ENCODE measurements around the gene PIGN. TPM values are rescaled to one million over a fixed set of nuclear protein-coding genes. Genes with fewer than 3 reads are reported as not detected.

PIGN gene
- total RNA-seq, 4 donors from 2014 or later, result 26.1 to 48.8 (median 34.6) TPM

DNA sequence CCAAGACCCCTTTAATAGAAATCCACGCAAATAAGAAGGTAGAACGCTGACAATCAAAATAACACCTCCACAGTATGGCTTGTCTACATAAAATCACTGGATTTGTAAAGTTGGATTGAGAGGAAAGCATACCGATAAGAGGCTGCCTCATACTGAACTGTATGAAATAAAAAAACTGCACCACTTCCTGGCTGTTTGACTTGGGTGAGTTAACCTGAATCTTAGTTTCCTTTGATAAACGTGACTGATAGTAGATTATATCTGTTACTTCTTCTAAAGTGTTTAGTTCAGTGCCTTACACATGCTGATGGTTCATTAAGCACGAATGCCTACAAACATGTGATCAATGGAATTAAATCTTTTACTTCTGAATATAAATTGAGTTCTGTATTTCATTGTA lies 153.6 kb downstream of the PIGN start:
- H3K36me3 ChIP-seq, result no peaks in the 10 kb centered on the region
- WGBS, 2 donors, result 78 to 82% methylated on average over 5 of the region's 5 CpGs

DNA sequence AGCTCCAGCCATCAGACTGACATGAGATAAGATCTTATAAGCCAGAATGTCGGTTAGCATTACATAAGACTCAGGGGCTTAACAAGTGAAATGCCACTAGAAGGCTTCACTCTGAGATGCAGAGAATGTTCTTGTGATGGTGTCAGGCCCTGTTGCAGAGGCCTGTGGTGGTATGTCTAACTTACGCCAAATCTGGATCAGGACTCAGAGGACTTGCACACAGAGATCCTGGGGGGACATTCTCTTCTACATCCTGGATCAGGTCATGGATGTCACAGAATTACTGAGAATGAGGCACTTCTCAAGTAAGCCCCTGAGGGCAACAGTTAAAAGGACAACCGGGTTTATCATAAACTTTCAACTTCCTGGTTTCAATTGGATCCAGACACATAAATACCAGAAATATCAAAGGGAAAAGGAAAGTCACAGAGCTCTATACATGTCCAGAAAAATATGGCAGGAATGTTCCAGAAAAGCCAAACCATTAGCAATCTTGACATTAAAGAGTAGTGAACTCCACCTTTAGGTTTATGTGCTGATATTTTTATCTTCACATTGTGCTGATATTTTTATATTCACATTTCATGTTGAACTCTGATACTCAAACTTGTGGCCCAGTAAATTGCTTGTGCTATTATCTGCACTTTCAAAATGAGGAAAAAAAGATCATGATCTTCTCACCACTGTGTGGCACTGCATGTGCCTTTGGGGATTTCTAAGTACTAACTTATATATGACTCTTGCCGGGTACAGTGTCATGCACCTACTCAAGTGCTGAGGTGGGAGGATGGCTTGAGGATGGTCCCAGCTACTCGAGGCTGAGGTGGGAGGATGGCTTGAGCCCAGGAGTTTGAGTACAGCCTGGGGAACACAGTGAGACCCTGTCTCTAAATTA lies 156.5 kb downstream of the PIGN start:
- no peaks in the 10 kb centered on the region for H3K9me3 ChIP-seq
- no peaks in the 10 kb centered on the region for H3K36me3 ChIP-seq
- H3K27me3 ChIP-seq, result no peaks in the 10 kb centered on the region
- H3K4me3 ChIP-seq, result no peak overlapping the region
- WGBS, 2 donors, result 58 to 60% methylated on average over 4 to 5 of the region's 5 CpGs
- intact Hi-C loops (cut with DNase I), result no loop called here
- H3K27ac ChIP-seq, result no peak overlapping the region
- TF ChIP-seq POLR2A (IDR thresholded peaks at IDR 0.05), result no peak
- TF ChIP-seq, protein P1, sequence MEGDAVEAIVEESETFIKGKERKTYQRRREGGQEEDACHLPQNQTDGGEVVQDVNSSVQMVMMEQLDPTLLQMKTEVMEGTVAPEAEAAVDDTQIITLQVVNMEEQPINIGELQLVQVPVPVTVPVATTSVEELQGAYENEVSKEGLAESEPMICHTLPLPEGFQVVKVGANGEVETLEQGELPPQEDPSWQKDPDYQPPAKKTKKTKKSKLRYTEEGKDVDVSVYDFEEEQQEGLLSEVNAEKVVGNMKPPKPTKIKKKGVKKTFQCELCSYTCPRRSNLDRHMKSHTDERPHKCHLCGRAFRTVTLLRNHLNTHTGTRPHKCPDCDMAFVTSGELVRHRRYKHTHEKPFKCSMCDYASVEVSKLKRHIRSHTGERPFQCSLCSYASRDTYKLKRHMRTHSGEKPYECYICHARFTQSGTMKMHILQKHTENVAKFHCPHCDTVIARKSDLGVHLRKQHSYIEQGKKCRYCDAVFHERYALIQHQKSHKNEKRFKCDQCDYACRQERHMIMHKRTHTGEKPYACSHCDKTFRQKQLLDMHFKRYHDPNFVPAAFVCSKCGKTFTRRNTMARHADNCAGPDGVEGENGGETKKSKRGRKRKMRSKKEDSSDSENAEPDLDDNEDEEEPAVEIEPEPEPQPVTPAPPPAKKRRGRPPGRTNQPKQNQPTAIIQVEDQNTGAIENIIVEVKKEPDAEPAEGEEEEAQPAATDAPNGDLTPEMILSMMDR (IDR thresholded peaks at IDR 0.05), result no peak
- no peaks in the 10 kb centered on the region for H3K4me1 ChIP-seq
- DNase-seq, result no peak

More for the DNA sequence above, 153.6 kb downstream of the PIGN start:
- TF ChIP-seq POLR2A (IDR thresholded peaks at IDR 0.05), result no peak
- TF ChIP-seq, protein P1 (IDR thresholded peaks at IDR 0.05), result no peak
- Histone ChIP-seq H3K27ac (no peak overlapping the region), H3K9me3 (no peaks in the 10 kb centered on the region), H3K4me1 (no peaks in the 10 kb centered on the region), H3K4me3 (no peak overlapping the region), H3K27me3 (no peaks in the 10 kb centered on the region)
- intact Hi-C loops (cut with DNase I), result no loop called here
- no peak for DNase-seq

DNA sequence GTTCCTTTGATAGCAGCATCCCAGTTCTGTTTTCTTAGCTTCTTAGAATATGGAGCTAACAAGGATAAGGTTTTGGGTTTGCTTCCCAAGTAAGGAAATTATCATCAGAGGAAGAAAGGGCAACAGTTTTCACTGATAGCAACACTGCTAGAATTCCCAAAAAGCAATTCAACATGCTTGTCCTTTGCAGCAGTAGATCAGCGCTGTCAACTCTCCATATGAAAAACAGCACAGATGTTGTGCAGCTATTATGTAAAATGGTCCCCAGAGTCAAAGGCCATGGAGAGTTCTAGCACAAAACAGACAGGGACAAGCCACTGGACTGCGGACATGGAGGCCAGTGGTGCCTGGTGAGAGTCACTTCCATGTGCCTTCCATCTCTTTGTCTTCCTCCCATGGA lies 158.1 kb downstream of the PIGN start:
- no peak overlapping the region for H3K4me3 ChIP-seq
- no peak for TF ChIP-seq POLR2A (IDR thresholded peaks at IDR 0.05)
- TF ChIP-seq, protein P1 (IDR thresholded peaks at IDR 0.05), result no peak
- no peaks in the 10 kb centered on the region for H3K27me3 ChIP-seq
- DNase-seq, result no peak
- H3K4me1 ChIP-seq, result no peaks in the 10 kb centered on the region
- H3K9me3 ChIP-seq, result no peaks in the 10 kb centered on the region
- intact Hi-C loops (cut with DNase I), result no loop called here
- H3K36me3 ChIP-seq, result no peaks in the 10 kb centered on the region
- WGBS, 2 donors, result 92 to 100% methylated on average over 2 of the region's 2 CpGs
- no peak overlapping the region for H3K27ac ChIP-seq

DNA sequence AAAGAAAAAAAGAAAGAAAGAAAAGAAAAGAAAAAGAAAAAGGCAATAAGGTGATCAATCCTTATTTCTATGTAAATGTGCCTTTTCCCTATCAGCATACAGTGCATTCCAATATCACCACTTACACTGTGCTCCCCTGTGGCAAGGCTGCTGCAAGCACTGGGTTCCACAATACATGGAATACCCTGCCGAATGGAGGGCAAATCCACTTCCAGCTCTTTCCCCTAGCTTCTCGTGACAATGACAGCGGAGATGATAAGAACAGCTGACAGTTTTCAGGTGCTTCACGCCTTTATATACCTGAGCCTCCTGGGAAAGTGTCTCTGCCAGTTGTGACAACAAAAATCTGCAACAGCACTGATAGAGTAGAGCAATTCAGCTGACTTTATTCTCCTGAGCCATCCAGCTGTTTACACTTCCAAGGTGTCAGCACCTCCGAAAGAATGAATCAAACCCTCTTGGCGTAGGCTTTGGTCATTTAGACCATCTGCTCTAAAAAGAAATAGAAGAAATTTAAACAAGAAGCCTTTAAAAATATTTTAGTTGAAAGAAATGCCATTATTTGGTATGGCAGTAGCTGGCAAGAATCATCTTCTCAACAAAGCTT lies 158.8 kb downstream of the PIGN start:
- intact Hi-C loops (cut with DNase I), result no loop called here
- WGBS, 2 donors, result 80 to 95% methylated on average over 6 of the region's 6 CpGs

More for the DNA sequence above, 158.8 kb downstream of the PIGN start:
- H3K36me3 ChIP-seq, result no peaks in the 10 kb centered on the region
- H3K27ac ChIP-seq, result no peak overlapping the region
- H3K4me1 ChIP-seq, result no peaks in the 10 kb centered on the region
- TF ChIP-seq, protein P1 (IDR thresholded peaks at IDR 0.05), result no peak
- no peak for TF ChIP-seq POLR2A (IDR thresholded peaks at IDR 0.05)
- H3K9me3 ChIP-seq, result no peaks in the 10 kb centered on the region
- H3K27me3 ChIP-seq, result no peaks in the 10 kb centered on the region
- DNase-seq, result no peak
- no peak overlapping the region for H3K4me3 ChIP-seq

All from esophagus squamous epithelium (tissue), 5 donors.